K562 (cell line): ENCODE results near the gene DAB1. TPM values are rescaled to one million over a fixed set of nuclear protein-coding genes. Genes with fewer than 3 reads are reported as not detected.

Experiments used
- PYGO2 ChIP-seq: fragments of 450-650 bp; IDR thresholded peaks from 2 replicates; pipeline ENCODE4 v1.6.1; 2016; ENCODE audit warnings: mild to moderate bottlenecking, missing genetic modification characterization, moderate library complexity, missing compliant biosample characterization
- TOE1 ChIP-seq, 2 experiments: fragments of 450-650 bp in 1 of 2; sonication (generic) in 1 of 2; formaldehyde crosslinking in 1 of 2; IDR thresholded peaks; 2 replicates each; pipeline versions ENCODE4 v1.7.1 to v1.8.0; 2016 to 2022; ENCODE audit warnings: borderline replicate concordance in 2 of 2, mild to moderate bottlenecking in 2 of 2, antibody characterized with exemption in 1 of 2, inconsistent platforms in 1 of 2, low read depth in 1 of 2, missing genetic modification reagents in 1 of 2, moderate library complexity in 1 of 2
- U2AF2 ChIP-seq: fragments of 200-400 bp; formaldehyde crosslinking; optimal IDR thresholded peaks from 2 replicates; pipeline ENCODE3; 2017; ENCODE audit warnings: low read depth, mild to moderate bottlenecking, low read length
- ZNF165 ChIP-seq: fragments of 250-450 bp; sonication (Bioruptor Pico); IDR thresholded peaks from 2 replicates; pipeline ENCODE4 v1.4.0; 2020; ENCODE audit warnings: borderline replicate concordance
- ZNF282 ChIP-seq: sonication (generic); formaldehyde crosslinking; IDR thresholded peaks from 2 replicates; pipeline ENCODE4 v1.8.1; 2023; ENCODE audit warnings: missing genetic modification reagents
- polyA plus RNA-seq, 8 experiments: library from polyadenylated mRNA; depleted of rRNA in 4 of 8; stranded (reverse) in 5 of 8; unstranded in 3 of 8; fragments of >200 nt; fragmentation: Nextera tagmentation in 2 of 8; fragmentation: Illumina TruSeq in 1 of 8; extraction: Ambion mirVana in 2 of 8; extraction: Trizol in 1 of 8; gene quantifications; 2 replicates each; pipeline versions ENCODE4 v1.2.1 to v1.2.3, GENCODE V29; 2011 to 2014; ENCODE audit warnings: inconsistent platforms in 1 of 8, missing spikeins in 1 of 8
- total RNA-seq, 7 experiments: library from RNA; depleted of rRNA in 6 of 7; stranded (reverse); fragments of >200 nt in 6 of 7; fragmentation: Illumina TruSeq in 2 of 7; extraction: Trizol in 2 of 7; gene quantifications; 2 replicates each; pipeline versions ENCODE4 v1.2.1 to v1.2.3, GENCODE V29; 2011 to 2021; ENCODE audit warnings: low replicate concordance in 1 of 7
- TF ChIP-seq, protein P1 (sequence below): fragments of 250-450 bp; sonication (Bioruptor Pico); IDR thresholded peaks from 2 replicates; pipeline ENCODE4 v1.4.0; 2020; ENCODE audit warnings: mild to moderate bottlenecking, moderate library complexity, borderline replicate concordance
- TF ChIP-seq, protein P2 (sequence below), 3 experiments: fragments of 200-800 bp in 1 of 3; fragments of 250-450 bp in 1 of 3; fragments of 450-650 bp in 1 of 3; sonication (Bioruptor Pico) in 1 of 3; sonication (Bioruptor generic) in 1 of 3; formaldehyde crosslinking in 1 of 3; IDR thresholded peaks; 2 replicates each; pipeline versions ENCODE4 v1.6.1 to v1.8.0; 2016 to 2022; ENCODE audit warnings: mild to moderate bottlenecking in 2 of 3, missing genetic modification characterization in 2 of 3, missing compliant biosample characterization in 1 of 3, moderate library complexity in 1 of 3

The DAB1 gene
- total and polyA plus RNA-seq, 9 of the 15 experiments (the other 6 are each of a cell fraction or from before 2014, with no cell fraction given), result not detected

DNA sequence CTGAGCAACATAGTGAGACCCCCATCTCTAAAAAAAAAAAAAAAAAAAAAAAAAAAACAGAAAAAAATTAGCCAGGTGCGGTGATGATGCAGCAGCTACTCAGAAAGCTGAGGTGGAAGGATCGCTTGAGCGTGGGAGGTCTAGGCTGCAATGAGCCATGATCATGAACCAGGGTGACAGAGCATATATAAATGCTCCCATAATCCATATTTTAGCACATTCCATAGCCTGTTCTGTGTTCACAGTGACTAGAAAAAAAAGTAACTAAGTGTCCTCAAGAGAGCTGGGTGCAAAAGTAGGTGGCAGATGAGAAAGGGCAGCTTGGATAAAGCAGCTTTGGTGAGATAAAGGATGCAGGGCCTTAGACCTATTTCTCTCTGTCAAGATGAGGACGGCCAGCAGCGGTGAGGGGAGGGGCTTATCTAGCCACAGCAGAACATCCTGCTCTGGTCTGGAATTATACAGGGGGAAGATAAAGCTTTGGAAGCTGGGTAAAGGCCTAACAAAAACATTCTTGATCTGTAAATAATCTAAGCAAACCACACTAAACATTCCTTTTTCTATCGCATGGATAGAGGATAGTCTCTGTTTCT lies 205.3 kb downstream of the DAB1 start (continued):
- TF ChIP-seq, protein P1, sequence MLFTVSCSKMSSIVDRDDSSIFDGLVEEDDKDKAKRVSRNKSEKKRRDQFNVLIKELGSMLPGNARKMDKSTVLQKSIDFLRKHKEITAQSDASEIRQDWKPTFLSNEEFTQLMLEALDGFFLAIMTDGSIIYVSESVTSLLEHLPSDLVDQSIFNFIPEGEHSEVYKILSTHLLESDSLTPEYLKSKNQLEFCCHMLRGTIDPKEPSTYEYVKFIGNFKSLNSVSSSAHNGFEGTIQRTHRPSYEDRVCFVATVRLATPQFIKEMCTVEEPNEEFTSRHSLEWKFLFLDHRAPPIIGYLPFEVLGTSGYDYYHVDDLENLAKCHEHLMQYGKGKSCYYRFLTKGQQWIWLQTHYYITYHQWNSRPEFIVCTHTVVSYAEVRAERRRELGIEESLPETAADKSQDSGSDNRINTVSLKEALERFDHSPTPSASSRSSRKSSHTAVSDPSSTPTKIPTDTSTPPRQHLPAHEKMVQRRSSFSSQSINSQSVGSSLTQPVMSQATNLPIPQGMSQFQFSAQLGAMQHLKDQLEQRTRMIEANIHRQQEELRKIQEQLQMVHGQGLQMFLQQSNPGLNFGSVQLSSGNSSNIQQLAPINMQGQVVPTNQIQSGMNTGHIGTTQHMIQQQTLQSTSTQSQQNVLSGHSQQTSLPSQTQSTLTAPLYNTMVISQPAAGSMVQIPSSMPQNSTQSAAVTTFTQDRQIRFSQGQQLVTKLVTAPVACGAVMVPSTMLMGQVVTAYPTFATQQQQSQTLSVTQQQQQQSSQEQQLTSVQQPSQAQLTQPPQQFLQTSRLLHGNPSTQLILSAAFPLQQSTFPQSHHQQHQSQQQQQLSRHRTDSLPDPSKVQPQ (CRISPR knock-in tag), result no peak
- TF ChIP-seq U2AF2 (no peak), ZNF165 (CRISPR knock-in tag) (no peak), TOE1 (IDR thresholded peaks at IDR 0.05; ENCODE audit: borderline replicate concordance) (no peak), TOE1 (CRISPR knock-in tag; IDR thresholded peaks at IDR 0.05; ENCODE audit: borderline replicate concordance, low read depth) (no peak), ZNF282 (CRISPR knock-in tag) (no peak), PYGO2 (tag) (no peak)
- TF ChIP-seq, protein P2, sequence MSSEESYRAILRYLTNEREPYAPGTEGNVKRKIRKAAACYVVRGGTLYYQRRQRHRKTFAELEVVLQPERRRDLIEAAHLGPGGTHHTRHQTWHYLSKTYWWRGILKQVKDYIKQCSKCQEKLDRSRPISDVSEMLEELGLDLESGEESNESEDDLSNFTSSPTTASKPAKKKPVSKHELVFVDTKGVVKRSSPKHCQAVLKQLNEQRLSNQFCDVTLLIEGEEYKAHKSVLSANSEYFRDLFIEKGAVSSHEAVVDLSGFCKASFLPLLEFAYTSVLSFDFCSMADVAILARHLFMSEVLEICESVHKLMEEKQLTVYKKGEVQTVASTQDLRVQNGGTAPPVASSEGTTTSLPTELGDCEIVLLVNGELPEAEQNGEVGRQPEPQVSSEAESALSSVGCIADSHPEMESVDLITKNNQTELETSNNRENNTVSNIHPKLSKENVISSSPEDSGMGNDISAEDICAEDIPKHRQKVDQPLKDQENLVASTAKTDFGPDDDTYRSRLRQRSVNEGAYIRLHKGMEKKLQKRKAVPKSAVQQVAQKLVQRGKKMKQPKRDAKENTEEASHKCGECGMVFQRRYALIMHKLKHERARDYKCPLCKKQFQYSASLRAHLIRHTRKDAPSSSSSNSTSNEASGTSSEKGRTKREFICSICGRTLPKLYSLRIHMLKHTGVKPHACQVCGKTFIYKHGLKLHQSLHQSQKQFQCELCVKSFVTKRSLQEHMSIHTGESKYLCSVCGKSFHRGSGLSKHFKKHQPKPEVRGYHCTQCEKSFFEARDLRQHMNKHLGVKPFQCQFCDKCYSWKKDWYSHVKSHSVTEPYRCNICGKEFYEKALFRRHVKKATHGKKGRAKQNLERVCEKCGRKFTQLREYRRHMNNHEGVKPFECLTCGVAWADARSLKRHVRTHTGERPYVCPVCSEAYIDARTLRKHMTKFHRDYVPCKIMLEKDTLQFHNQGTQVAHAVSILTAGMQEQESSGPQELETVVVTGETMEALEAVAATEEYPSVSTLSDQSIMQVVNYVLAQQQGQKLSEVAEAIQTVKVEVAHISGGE (CRISPR knock-in tag; IDR thresholded peaks at IDR 0.05), result peak in 1 of 3 experiments; percentile 60; a peak in 1 of 6 replicates
